ENCODE results near the gene FUCA1. TPM values are rescaled to one million over a fixed set of nuclear protein-coding genes. Genes with fewer than 3 reads are reported as not detected.

The FUCA1 gene
- total RNA-seq: 21.8 and 26.3 TPM in 2 replicates

DNA sequence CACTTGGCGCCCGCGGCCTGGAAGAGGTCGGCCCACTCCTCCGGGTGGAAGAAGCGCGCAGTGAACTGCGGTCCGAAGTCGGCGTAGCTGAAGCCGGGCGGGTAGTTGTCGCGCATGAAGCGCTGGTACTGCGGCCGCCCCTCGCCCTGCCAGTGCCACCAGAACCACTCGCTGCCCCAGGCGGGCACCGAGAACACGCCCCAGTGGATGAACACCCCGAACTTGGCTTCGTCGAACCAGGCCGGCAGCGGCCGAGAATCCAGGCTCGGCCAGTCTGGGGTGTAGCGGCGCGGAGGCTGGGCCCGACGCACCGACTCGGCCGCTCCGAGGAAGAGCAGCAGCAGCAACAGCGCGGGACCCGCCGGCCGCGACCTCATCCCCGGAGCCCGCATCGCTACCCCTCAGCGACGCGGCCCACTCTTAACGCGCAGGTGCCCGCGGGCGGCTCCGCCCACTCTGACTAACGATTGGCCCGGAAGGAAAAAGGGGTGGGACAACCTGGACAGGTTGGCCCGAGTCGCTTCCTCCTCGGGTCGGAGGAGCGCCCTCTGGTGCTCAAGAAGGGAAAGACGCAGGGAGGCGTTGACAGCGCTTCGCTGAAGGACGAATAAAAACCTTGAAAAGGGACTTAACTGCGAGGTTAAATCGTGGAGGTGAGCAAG lies at the start of gene FUCA1:
Gene FUCA1, minus strand, starts transcription at position 396 of the 662 bp plus-strand sequence. Its CDS starts 4 bp downstream, at position 392.

DNA sequence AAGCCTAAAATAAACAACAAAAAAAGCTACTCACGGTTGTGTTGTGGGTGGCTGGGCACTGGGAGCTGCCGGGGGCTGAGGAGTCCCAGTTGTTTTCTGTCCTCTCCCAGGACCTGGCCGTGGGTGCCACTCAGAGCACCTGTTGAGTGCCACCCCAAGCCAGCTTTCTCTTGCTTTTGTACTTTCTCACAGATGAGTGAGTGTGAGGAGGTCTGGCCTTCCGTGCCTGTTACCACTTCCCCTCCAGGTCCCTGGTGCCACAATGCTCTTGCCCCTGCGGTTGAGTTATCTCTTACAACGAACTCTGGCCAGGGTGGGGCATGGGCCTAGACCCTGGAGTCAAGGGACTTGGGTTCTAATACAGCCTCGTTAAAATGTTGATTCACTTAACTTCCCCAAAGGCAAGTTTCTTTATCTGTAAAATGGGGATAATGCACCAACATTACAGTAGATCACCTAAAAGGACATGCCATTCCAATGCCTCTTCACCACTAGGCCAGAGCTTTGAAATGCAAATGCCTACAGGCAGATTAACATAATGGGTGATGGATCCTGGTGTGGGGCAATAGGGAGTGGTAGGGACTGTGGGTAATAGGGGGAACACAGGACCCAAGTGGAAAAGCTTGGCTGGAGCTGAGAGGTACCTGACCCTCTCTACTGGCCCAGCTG lies 45.3 kb upstream of the FUCA1 start, which contains the start of gene CNR2:
Gene CNR2, minus strand, starts transcription at position 151 of the 669 bp plus-strand sequence. CDS start 37,745 bp downstream, outside the sequence.

DNA sequence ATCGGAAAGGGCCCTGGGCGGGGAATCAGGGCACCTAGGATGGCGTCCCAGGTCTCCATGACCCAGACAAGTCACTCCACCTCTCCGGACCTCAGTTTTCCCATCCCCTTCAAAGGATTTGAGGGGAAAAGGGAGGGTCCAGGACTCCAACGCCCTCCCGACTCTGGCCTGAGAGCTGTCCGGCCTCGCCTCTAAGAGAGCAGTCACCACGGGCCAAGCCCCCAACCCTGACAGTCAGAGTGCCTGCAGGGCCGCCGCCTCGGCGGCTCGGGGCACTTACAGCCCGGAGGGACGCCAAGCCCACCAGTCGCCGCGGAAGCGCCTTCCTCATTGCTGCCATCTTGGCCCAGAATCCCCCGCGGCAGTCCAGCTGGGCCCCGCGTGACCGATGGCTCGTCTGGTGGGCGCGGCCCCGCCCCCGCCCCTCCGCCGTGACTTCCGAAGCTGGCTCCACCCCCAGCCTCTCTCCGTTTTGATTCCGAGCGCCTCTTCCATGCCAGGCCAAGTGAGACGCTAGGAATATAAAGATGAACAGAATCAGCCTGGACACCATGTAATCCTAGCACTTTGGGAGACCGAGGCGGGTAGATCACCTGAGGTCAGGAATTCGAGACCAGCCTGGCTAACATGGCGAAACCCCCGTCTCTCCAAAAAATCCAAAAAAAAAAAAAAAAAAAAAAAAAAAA lies 42.9 kb downstream of the FUCA1 start, which contains the start of gene HMGCL:
Gene HMGCL, minus strand, starts transcription at position 354 of the 686 bp plus-strand sequence. Its CDS starts 14 bp downstream, at position 340.

DNA sequence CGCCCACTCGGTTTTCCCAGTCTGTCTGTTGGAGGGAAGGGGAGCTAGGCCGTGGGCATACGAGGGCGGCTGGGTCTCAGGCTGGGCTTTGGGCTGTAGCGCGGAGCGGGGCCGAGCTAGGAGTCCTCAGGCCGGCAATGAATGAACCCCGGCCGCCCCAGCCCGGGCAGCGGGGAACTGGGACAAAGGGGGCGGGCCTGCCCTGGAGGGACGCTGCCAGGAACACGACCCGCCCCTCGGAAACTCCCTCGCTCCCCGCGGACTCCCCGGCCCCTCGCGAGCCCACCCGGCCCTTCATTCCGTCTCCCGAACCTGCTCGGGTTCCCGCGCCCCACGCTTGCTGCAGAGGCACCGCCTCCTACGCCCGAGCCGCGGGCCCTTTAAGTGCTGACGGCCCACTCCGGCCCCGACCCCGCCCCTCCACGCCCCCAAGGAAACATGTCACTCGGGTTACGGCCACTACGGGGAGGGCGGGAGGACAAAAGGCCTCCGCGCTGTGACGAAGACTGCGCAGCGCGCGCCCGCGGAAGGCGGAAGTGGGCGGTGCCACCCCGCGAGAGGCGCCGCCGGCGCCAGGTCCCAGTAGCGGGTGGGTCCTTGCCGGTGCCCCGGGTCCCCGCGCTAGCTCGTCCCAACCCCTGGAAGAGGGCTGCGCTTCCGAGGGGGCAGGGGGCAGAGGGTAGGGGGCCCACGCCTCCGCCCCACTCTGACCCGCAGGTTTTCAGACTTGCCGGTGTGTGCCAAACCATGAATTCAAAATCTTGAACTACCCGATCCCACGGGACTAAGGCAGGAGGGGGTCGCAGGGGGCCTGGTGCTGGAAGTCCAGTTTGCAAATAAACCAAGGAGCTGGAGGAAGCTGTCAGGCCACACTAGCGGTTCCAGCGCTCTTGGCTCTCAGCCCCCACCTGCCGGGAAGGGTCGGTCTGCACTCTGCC lies 67.4 kb downstream of the FUCA1 start, which contains the start of gene GALE:
Gene GALE, minus strand, starts transcription at position 355 of the 938 bp plus-strand sequence. CDS start 1,747 bp downstream, outside the sequence.

Other genes starting within 250 kb of the FUCA1 start
- gene RPL11, start 176.5 kb downstream of the FUCA1 start, total RNA-seq: 1,392 and 1,626 TPM in 2 replicates
- gene ELOA, start 124.8 kb downstream of the FUCA1 start, total RNA-seq: 31.5 and 32.4 TPM in 2 replicates
- gene PITHD1, start 89.9 kb downstream of the FUCA1 start, total RNA-seq: 31.5 and 44.3 TPM in 2 replicates
- 35.8 and 45.2 TPM in 2 replicates for gene LYPLA2, start 77.1 kb downstream of the FUCA1 start, total RNA-seq
- 19.3 and 29.3 TPM in 2 replicates for gene GALE, start 67.5 kb downstream of the FUCA1 start, total RNA-seq
- 50.6 and 54.3 TPM in 2 replicates for gene HMGCL, start 42.9 kb downstream of the FUCA1 start, total RNA-seq
- not detected in 2 replicates for gene CNR2, start 45.1 kb upstream of the FUCA1 start, total RNA-seq
- 90.9 and 143 TPM in 2 replicates for gene PNRC2, start 91.5 kb upstream of the FUCA1 start, total RNA-seq
- 92.7 and 107 TPM in 2 replicates for gene SRSF10, start 112.0 kb upstream of the FUCA1 start, total RNA-seq
- 0.13 and 0.31 TPM in 2 replicates for gene MYOM3, start 243.8 kb upstream of the FUCA1 start, total RNA-seq

All from aortic smooth muscle cell (primary cell).